Stimulated activated CD8-positive, alpha-beta memory T cell treated with anti-CD3 and anti-CD28 coated beads, Interleukin-12 subunit alpha, Interleukin-12 subunit beta, amount 100 ng/mL, for 4 hours (primary cell): ENCODE results near the gene PCDHGA8.
"Not testable (repeated sequence)": the region's sequence is repeated elsewhere in the genome, so short reads cannot be mapped to it uniquely, and the experiment has no call there.

ENCODE experiments used
- DNase-seq: peaks from one replicate; pipeline ENCODE4 v3.0.0-alpha.2; 2020; ENCODE audit warnings: low read depth

PCDHGA8 gene

DNA sequence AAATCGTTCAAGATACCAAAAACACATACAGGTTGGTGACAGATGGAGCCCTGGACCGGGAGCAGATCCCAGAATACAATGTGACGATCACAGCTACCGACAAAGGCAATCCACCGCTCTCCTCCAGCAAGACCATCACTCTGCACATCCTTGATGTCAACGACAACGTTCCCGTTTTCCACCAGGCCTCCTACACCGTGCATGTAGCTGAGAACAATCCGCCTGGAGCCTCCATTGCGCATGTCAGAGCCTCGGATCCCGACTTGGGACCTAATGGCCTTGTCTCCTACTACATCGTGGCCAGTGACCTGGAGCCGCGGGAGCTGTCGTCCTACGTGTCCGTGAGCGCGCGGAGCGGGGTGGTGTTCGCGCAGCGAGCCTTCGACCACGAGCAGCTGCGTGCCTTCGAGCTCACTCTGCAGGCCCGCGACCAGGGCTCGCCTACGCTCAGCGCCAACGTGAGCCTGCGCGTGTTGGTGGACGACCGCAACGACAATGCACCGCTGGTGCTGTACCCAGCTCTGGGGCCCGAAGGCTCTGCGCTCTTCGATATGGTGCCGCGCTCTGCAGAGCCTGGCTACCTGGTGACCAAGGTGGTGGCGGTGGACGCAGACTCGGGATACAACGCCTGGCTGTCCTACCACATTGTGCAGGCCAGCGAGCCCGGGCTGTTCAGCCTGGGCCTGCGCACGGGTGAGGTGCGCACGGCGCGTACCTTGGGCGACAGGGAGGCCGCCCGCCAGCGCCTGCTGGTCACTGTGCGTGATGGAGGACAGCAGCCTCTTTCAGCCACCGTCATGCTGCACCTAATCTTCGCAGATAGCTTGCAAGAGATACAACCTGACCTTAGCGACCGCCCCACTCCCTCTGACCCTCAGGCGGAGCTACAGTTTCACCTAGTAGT lies 20.6 kb upstream of the PCDHGA8 start:
- no peak for DNase-seq

DNA sequence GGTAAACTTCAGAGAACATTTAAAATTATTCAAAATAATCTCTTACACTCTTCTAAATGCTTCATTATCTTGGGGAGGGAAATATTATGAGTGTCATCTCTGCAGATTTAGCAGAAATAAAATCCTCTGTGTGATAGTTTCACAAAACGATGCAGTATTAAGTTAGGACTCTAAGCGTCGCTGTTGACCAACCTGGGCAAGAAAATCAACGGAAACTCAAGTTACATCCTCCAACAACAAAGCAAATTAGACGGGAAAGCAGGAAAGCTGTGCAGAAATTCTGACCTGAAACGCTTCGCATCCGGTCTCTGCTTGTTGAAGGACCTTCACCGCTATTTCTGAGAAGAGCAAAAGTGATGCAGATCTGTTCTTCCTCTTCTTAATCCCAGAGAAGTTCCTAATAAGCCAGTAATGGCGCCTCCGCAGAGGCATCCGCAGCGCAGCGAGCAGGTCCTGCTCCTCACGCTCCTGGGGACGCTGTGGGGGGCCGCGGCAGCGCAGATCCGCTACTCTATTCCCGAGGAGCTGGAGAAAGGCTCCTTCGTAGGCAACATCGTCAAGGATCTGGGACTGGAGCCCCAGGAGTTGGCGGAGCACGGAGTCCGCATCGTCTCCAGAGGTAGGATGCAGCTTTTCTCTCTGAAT lies 18.6 kb upstream of the PCDHGA8 start, which contains the start of gene PCDHGA6:
TSS of gene PCDHGA6 (plus strand) at position 219 of the 645 bp plus-strand sequence. CDS start at position 412, 193 bp downstream.
- DNase-seq: no peak

DNA sequence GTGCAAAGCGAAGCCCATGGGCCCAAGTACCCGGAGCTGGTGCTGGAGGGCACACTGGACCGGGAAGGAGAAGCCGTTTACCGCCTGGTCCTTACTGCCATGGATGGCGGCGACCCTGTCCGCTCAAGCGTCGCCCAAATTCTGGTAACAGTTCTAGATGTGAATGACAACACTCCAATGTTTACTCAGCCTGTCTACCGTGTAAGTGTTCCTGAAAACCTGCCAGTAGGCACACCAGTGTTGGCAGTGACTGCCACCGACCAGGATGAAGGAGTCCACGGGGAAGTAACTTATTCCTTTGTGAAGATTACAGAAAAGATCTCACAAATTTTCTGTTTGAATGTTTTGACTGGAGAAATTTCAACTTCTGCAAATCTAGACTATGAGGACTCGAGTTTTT lies 17.8 kb upstream of the PCDHGA8 start:
- no peak for DNase-seq

DNA sequence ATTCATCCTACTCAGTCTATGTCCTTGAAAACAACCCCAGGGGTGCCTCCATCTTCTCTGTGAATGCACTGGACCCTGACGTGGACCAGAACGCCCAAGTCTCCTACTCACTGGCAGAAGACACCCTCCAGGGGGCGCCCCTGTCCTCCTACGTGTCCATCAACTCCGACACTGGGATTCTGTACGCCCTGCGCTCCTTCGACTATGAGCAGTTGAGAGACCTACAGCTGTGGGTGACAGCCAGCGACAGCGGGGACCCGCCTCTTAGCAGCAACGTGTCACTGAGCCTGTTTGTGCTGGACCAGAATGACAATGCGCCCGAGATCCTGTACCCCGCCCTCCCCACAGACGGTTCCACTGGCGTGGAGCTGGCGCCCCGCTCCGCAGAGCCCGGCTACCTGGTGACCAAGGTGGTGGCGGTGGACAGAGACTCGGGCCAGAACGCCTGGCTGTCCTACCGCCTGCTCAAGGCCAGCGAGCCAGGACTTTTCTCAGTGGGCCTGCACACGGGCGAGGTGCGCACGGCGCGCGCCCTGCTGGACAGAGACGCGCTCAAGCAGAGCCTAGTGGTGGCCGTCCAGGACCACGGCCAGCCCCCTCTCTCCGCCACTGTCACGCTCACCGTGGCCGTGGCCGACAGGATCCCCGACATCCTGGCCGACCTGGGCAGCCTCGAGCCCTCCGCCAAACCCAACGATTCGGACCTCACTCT lies 16.8 kb upstream of the PCDHGA8 start:
- not testable (repeated sequence) for DNase-seq

DNA sequence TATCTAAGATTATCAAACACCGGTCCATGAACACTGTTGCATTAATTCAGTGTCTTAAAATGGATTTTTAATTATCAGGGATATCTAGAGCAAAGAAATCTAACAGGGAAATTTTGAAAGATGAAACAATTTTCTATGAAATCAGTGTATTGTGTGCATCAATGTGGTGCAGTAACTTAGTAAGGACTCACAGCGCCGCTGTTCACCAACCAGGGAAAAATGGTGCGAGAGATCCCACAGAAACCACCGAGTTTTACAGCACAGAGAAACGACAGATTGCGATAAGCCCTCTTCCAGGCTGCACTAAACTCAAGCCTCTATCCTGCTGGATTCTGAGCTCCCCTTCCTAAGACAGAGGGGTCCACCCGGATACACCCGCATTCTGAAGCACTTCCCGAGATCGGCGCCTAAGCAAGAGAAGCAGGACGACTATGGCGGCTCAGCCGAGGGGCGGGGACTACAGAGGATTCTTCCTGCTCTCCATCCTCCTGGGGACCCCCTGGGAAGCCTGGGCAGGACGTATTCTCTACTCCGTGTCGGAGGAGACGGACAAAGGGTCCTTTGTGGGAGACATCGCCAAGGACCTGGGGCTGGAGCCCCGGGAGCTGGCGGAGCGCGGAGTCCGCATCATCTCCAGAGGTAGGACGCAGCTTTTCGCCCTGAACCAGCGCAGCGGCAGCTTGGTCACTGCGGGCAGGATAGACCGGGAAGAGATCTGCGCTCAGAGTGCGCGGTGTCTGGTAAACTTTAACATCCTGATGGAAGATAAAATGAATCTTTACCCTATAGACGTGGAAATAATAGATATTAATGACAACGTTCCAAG lies 9.8 kb upstream of the PCDHGA8 start, which contains the start of gene PCDHGA7:
TSS of gene PCDHGA7 (plus strand) at position 274 of the 826 bp plus-strand sequence. CDS start at position 432, 158 bp downstream.
- no peak for DNase-seq

DNA sequence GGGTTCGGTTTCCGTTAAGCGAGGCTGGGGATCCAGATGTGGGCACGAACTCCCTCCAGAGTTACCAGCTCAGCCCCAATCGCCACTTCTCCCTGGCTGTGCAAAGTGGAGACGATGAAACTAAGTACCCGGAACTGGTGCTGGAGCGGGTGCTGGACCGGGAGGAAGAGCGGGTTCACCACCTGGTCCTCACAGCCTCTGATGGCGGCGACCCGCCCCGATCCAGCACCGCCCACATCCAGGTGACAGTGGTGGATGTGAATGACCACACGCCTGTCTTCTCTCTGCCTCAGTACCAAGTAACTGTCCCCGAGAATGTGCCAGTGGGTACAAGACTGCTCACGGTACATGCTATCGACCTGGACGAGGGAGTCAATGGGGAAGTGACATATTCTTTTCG lies 9.1 kb upstream of the PCDHGA8 start:
- DNase-seq: no peak

DNA sequence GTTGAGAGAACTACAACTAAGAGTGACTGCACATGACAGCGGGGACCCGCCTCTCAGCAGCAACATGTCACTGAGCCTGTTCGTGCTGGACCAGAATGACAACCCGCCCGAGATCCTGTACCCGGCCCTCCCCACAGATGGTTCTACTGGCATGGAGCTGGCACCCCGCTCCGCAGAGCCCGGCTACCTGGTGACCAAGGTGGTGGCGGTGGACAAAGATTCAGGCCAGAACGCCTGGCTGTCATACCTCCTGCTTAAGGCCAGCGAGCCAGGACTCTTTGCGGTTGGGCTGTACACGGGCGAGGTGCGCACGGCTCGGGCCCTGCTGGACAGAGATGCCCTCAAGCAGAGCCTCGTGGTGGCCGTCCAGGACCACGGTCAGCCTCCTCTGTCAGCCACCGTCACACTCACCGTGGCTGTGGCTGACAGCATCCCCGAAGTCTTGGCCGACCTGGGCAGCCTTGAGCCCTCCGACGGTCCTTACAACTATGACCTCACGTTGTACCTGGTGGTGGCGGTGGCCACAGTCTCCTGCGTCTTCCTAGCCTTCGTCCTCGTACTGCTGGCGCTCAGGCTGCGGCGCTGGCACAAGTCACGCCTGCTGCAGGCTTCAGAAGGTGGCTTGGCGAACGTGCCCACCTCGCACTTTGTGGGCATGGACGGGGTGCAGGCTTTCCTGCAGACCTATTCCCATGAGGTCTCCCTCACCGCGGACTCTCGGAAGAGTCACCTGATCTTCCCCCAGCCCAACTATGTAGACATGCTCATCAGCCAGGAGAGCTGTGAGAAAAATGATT lies 7.8 kb upstream of the PCDHGA8 start:
- no peak for DNase-seq

DNA sequence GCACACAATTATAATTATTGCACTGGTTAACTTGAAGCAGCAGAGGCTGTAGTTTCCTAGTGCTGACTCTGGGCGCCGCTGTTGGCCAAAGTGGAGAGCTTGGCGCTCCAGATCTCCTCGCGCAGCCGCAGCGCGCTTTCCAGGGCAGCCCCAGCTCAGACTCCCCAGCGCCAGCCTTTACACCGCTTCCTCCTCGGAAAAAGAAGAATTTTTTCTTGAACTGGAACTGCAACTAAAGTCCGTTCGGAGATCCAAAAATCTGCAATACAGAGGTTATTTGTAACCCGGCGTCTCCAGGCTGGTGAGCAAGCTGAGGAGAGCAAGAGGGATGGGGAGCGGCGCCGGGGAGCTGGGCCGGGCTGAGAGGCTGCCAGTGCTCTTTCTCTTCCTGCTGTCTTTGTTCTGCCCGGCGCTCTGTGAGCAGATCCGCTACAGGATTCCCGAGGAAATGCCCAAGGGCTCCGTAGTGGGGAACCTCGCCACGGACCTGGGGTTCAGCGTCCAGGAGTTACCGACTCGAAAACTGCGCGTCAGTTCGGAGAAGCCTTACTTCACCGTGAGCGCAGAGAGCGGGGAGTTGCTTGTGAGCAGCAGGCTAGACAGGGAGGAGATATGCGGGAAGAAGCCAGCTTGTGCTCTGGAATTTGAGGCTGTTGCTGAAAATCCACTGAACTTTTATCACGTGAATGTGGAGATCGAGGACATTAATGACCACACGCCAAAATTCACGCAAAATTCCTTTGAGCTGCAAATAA lies 4.7 kb upstream of the PCDHGA8 start, which contains the start of gene PCDHGB4:
TSS of gene PCDHGB4 (plus strand) at position 142 of the 755 bp plus-strand sequence. CDS start at position 329, 187 bp downstream.
- not testable (repeated sequence) for DNase-seq

DNA sequence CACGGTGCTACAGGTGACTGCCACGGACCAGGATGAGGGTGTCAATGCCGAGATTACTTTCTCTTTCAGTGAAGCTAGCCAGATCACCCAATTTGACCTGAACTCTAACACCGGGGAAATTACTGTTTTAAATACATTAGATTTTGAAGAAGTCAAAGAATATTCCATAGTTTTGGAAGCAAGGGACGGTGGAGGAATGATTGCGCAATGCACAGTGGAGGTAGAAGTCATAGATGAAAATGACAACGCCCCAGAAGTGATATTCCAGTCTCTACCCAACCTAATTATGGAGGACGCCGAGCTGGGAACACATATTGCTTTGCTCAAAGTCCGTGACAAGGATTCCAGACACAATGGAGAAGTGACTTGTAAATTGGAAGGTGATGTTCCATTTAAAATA lies 3.8 kb upstream of the PCDHGA8 start:
- DNase-seq: no peak

DNA sequence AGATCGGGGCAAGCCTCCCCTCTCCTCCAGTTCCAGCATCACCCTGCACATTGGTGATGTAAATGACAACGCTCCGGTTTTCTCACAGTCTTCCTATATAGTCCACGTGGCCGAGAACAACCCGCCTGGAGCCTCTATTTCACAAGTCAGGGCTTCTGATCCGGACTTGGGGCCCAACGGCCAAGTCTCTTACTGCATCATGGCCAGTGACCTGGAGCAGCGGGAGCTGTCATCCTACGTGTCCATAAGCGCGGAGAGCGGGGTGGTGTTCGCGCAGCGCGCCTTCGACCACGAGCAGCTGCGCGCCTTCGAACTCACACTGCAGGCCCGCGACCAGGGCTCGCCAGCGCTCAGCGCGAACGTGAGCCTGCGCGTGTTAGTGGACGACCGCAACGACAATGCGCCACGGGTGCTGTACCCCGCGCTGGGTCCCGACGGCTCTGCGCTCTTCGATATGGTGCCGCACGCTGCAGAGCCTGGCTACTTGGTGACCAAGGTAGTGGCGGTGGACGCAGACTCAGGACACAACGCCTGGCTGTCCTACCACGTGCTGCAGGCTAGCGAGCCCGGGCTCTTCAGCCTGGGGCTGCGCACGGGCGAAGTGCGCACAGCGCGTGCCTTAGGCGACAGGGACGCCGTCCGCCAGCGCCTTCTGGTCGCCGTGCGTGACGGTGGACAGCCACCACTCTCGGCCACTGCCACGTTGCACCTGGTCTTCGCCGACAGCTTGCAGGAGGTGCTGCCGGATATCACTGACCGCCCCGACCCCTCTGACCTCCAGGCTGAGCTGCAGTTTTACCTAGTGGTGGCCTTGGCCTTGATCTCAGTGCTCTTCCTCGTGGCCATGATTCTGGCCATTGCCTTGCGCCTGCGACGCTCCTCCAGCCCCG lies 3.0 kb upstream of the PCDHGA8 start:
- no peak for DNase-seq

DNA sequence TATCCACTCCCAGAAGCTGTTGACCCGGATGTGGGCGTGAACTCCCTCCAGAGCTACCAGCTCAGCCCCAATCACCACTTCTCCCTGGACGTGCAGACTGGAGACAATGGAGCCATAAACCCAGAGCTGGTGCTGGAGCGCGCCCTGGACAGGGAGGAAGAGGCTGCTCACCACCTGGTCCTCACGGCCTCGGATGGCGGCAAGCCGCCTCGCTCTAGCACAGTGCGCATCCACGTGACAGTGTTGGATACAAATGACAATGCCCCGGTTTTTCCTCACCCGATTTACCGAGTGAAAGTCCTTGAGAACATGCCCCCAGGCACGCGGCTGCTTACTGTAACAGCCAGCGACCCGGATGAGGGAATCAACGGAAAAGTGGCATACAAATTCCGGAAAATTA lies 834 bp downstream of the PCDHGA8 start:
- DNase-seq: no peak

DNA sequence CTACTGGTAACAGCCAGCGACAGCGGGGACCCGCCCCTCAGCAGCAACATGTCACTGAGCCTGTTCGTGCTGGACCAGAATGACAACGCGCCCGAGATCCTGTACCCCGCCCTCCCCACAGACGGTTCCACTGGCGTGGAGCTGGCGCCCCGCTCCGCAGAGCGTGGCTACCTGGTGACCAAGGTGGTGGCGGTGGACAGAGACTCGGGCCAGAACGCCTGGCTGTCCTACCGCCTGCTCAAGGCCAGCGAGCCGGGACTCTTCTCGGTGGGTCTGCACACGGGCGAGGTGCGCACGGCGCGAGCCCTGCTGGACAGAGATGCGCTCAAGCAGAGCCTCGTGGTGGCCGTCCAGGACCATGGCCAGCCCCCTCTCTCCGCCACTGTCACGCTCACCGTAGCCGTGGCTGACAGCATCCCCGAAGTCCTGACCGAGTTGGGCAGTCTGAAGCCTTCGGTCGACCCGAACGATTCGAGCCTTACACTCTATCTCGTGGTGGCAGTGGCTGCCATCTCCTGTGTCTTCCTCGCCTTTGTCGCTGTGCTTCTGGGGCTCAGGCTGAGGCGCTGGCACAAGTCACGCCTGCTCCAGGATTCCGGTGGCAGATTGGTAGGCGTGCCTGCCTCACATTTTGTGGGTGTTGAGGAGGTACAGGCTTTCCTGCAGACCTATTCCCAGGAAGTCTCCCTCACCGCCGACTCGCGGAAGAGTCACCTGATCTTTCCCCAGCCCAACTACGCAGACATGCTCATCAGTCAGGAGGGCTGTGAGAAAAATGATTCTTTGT lies 2.2 kb downstream of the PCDHGA8 start:
- not testable (repeated sequence) for DNase-seq

DNA sequence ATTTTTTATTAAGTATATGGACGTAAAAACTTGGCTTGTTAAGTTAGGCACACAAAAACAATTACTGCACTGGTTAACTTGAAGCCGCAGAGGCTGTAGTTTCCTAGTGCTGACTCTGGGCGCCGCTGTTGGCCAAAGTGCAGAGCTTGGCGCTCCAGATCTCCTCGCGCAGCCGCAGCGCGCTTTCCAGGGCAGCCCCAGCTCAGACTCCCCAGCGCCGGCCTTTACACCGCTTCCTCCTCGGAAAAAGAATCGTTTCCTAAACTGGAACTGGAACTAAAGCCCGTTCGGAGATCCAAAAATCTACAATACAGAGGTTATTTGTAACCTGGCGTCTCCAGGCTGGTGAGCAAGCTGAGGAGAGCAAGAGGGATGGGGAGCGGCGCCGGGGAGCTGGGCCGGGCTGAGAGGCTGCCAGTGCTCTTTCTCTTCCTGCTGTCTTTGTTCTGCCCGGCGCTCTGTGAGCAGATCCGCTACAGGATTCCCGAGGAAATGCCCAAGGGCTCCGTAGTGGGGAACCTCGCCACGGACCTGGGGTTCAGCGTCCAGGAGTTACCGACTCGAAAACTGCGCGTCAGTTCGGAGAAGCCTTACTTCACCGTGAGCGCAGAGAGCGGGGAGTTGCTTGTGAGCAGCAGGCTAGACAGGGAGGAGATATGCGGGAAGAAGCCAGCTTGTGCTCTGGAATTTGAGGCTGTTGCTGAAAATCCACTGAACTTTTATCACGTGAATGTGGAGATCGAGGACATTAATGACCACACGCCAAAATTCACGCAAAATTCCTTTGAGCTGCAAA lies 5.5 kb downstream of the PCDHGA8 start, which contains the start of gene PCDHGB5:
TSS of gene PCDHGB5 (plus strand) at position 192 of the 796 bp plus-strand sequence. CDS start at position 373, 181 bp downstream.
- not testable (repeated sequence) for DNase-seq

DNA sequence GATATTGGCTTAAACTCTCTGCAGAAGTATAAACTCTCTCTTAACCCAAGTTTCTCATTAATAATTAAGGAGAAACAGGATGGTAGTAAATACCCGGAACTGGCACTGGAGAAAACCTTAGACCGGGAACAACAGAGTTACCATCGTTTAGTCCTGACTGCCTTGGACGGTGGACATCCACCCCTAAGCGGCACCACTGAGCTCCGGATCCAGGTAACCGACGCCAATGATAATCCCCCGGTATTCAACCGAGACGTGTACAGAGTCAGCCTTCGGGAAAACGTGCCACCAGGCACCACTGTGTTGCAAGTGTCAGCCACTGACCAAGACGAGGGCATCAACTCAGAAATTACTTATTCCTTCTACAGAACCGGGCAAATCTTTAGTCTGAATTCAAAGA lies 6.2 kb downstream of the PCDHGA8 start:
- no peak for DNase-seq

DNA sequence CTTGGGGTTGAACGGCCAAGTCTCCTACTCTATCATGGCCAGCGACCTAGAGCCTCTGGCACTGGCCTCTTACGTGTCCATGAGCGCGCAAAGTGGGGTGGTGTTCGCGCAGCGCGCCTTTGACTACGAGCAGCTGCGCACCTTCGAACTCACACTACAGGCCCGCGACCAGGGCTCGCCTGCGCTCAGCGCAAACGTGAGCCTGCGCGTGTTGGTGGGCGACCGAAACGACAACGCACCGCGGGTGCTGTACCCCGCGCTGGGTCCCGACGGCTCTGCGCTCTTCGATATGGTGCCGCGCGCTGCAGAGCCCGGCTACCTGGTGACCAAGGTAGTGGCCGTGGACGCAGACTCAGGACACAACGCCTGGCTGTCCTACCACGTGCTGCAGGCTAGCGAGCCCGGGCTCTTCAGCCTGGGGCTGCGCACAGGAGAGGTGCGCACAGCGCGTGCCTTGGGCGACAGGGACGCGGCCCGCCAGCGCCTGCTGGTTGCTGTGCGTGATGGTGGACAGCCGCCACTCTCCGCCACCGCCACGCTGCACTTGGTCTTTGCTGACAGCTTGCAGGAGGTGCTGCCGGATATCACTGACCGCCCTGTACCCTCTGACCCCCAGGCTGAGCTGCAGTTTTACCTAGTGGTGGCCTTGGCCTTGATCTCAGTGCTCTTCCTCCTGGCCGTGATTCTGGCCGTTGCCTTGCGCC lies 7.3 kb downstream of the PCDHGA8 start:
- DNase-seq: no peak

DNA sequence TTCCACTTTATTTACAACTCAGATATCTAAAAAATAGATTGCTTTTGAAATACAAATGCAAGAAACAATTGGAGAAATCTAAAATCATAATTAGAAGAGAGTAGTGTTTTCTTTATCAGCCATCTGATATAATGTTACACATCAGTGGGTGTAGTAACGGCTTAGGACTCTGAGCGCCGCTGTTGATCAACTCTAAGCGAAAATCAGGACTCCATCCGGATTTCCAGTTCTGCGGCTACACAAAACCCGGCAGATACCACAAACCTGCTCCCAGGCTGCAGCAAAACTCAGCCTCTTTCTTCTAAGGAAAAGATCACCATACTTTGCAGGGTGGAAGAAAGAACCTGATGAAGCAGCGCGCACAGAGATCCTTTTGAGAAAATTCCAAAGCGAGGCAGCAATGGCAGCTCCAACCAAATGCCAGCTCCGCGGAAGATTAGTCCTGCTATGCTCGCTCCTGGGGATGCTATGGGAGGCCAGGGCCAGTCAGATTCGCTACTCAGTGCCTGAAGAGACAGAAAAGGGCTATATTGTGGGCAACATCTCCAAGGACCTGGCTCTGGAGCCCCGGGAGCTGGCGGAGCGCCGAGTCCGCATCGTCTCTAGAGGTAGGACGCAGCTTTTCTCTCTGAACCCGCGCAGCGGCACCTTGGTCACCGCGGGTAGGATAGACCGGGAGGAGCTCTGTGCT lies 10.3 kb downstream of the PCDHGA8 start, which contains the start of gene PCDHGA9:
TSS of gene PCDHGA9 (plus strand) at position 226 of the 691 bp plus-strand sequence. CDS start at position 401, 175 bp downstream.
- DNase-seq: no peak
